Kidney (tissue), 14 donors: ENCODE data around the gene ECHDC3. TPM values are rescaled to one million over a fixed set of nuclear protein-coding genes. Genes with fewer than 3 reads are reported as not detected.

Source experiments
- DNase-seq, 5 donors: peaks; one replicate each; pipeline ENCODE4 v3.0.0-alpha.2; 2013 to 2020
- FAIRE-seq: peaks from 2 replicates; lab custom pipeline; 2012; peaks lifted over from hg19 to GRCh38; lab: Jason Lieb, UNC
- H3K27ac ChIP-seq, 2 donors: one replicate each; pipeline ENCODE4 v1.7.0; 2013; ENCODE audit warnings: low read depth in 2 of 2, low read length in 2 of 2, inconsistent platforms in 1 of 2
- H3K27me3 ChIP-seq: one replicate; pipeline ENCODE4 v1.7.1; 2013; ENCODE audit warnings: low read length, inconsistent platforms; ENCODE audit not compliant: control insufficient read depth, insufficient read depth
- H3K36me3 ChIP-seq, 3 donors: one replicate each; pipeline versions ENCODE4 v1.7.0 to v1.7.1; 2013; ENCODE audit warnings: low read length in 3 of 3, control low read depth in 1 of 3, inconsistent platforms in 1 of 3; ENCODE audit not compliant: insufficient read depth in 3 of 3, control insufficient read depth in 2 of 3
- H3K4me1 ChIP-seq, 3 donors: one replicate each; pipeline versions ENCODE4 v1.7.0 to v1.7.1; 2013; ENCODE audit warnings: low read length in 3 of 3, inconsistent platforms in 1 of 3, low read depth in 1 of 3; ENCODE audit not compliant: control insufficient read depth in 2 of 3, insufficient read depth in 2 of 3
- H3K4me3 ChIP-seq, 3 donors: one replicate each; pipeline versions ENCODE4 v1.7.0 to v1.8.1; 2013; ENCODE audit warnings: low read length in 3 of 3, control low read depth in 1 of 3, inconsistent platforms in 1 of 3
- H3K9ac ChIP-seq, 3 donors: one replicate each; pipeline versions ENCODE4 v1.7.0 to v1.7.1; 2013; ENCODE audit warnings: low read length in 3 of 3, control low read depth in 1 of 3, inconsistent platforms in 1 of 3
- H3K9me3 ChIP-seq, 3 donors: one replicate each; pipeline versions ENCODE4 v1.7.0 to v1.7.1; 2013; ENCODE audit warnings: low read length in 3 of 3, control low read depth in 1 of 3, inconsistent platforms in 1 of 3; ENCODE audit not compliant: control insufficient read depth in 2 of 3, insufficient read depth in 1 of 3
- intact Hi-C: fragments of 100-400 bp; cut with DNase I; formaldehyde crosslinking; loops from one replicate; pipeline ENCODE4 v1.11.1; 2022
- polyA plus RNA-seq: library from polyadenylated mRNA; stranded (reverse); fragments of 350-450 nt; fragmentation: Illumina TruSeq; extraction: RNeasy Lipid Tissue Mini Kit (QIAGEN cat#74804); gene quantifications from one replicate; pipeline ENCODE4 v1.2.3, GENCODE V29; 2014; ENCODE audit warnings: low read depth, low replicate concordance; ENCODE audit not compliant: insufficient read depth
- total RNA-seq: library from RNA; stranded (reverse); fragmentation: NEBNext Ultra II Directional; extraction: Animal tissue kit (Norgen Biotek cat#: 25700); gene quantifications from one replicate; pipeline ENCODE4 v1.2.1, GENCODE V29; 2021
- TF ChIP-seq, protein P1 (sequence below): IDR thresholded peaks from 3 replicates; pipeline ENCODE4 v1.5.1; 2012; ENCODE audit warnings: mild to moderate bottlenecking, moderate library complexity, borderline replicate concordance; ENCODE audit not compliant: insufficient read depth; ENCODE audit errors: extremely low read depth
- donor health status: control.
- donor health status: control.
- donor health status: control.
- donor health status: control.
- donor health status: control.
- donor health status: DM: yes; HTN: yes; CAD: no.
- donor health status: Normal renal cell carcinoma (clear cell type).

ECHDC3 gene
- total and polyA plus RNA-seq, 2 donors from 2014 or later, result 32.4 to 132 TPM

DNA sequence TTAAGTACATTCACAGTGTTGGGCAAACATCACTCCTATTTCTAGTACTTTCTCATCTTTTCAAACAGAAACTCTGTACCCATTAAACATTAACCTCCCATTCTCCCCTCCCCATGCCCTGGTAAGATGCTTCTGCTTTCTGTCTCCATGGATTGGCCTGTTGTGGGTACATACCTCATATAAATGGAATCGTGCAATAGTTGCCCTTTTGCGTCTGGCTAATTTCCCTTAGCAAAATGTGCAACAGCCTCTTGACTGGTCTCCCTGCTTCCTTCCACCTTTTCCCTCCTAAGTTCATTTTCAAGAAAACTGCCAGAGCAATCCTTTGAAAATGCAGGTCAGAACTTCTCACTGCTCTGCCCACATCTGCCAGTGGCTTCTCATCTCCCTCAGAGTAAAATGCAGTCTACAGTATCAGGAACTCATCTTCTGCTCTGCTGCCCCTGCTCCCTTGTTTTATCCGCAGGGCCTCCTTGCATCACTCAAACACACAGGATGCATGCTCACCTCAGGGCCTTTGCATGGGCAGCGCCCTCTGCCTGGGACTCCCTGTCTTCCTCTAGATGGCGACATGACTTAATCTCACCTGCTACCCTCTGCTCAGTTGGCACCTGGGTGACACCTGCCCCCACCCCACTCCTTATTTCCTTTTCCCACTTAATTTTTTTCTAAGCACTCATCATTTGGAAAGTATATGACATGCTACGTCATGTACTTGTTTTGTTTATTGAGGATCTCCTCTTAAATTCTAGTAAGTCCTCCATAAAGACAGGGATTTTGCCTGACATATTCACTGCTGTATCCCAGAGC, 44.3 kb upstream of the ECHDC3 start:
- H3K9me3 ChIP-seq, result no peaks in the 10 kb centered on the region
- intact Hi-C loops, result no loop called here
- H3K27ac ChIP-seq, result no peak overlapping the region
- H3K4me3 ChIP-seq, result no peak overlapping the region
- peaks cover 0 to 10% (median 0%) of the 10 kb centered on the region in 3 donors for H3K4me1 ChIP-seq
- FAIRE-seq (no peak), DNase-seq (no peak)
- H3K9ac ChIP-seq, result no peak overlapping the region
- H3K36me3 ChIP-seq, result no peaks in the 10 kb centered on the region
- H3K27me3 ChIP-seq, result no peaks in the 10 kb centered on the region
- TF ChIP-seq, protein P1, sequence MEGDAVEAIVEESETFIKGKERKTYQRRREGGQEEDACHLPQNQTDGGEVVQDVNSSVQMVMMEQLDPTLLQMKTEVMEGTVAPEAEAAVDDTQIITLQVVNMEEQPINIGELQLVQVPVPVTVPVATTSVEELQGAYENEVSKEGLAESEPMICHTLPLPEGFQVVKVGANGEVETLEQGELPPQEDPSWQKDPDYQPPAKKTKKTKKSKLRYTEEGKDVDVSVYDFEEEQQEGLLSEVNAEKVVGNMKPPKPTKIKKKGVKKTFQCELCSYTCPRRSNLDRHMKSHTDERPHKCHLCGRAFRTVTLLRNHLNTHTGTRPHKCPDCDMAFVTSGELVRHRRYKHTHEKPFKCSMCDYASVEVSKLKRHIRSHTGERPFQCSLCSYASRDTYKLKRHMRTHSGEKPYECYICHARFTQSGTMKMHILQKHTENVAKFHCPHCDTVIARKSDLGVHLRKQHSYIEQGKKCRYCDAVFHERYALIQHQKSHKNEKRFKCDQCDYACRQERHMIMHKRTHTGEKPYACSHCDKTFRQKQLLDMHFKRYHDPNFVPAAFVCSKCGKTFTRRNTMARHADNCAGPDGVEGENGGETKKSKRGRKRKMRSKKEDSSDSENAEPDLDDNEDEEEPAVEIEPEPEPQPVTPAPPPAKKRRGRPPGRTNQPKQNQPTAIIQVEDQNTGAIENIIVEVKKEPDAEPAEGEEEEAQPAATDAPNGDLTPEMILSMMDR, result no peak

DNA sequence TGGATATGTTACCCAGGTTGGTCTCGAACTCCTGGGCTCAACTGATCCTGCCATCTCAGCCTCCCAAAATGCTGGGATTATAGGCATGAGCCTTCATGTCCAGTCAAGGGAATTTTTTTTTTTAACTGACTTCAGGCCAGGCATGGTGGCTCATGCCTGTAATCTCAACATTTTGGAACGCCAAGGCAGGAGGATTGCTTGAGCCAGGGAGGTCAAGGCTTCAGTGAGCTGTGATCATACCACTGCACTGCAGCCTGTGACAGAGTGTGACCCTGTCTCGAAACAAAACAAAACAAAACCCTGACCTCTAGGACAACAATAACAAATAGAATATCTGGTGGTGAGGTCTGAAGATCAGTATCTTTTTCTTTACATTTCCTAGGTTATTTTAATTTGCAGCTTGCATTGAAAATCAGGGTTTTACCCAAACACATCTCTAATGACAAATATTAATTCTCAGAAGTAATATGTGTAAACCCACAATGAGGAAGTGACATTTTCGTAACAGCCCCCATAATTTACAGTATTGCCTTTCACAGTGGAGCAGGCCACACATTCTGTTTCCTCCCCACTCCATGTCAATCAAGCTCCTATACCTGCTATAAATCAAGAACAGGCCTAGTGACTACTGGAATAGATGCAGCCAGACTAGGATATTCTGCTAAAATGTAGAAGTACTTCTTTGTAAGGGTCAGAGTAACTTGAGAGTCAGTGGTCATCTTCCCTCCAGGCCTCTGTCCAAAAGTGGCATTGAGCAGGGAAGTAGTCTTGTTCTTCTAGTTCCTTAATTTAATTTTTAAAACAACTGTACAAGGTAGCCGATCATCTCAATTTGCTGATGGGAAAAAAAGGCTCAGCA, 43.3 kb upstream of the ECHDC3 start:
- Histone ChIP-seq H3K9ac (no peak overlapping the region), H3K4me1 (peaks cover 0 to 10% (median 0%) of the 10 kb centered on the region in 3 donors), H3K9me3 (no peaks in the 10 kb centered on the region), H3K27me3 (no peaks in the 10 kb centered on the region), H3K4me3 (no peak overlapping the region), H3K36me3 (no peaks in the 10 kb centered on the region), H3K27ac (no peak overlapping the region)
- DNase-seq (peak in 1 of 5 donors; percentile 11), FAIRE-seq (no peak)
- TF ChIP-seq, protein P1, result no peak
- intact Hi-C loops, result no loop called here

GRCh38 chr10:11699550-11700097, 42.6 kb upstream of the ECHDC3 start:
- no peaks in the 10 kb centered on the region for H3K36me3 ChIP-seq
- no peak overlapping the region for H3K4me3 ChIP-seq
- H3K4me1 ChIP-seq, result peaks cover 0 to 10% (median 0%) of the 10 kb centered on the region in 3 donors
- FAIRE-seq, result no peak
- H3K9me3 ChIP-seq, result no peaks in the 10 kb centered on the region
- no peak for DNase-seq
- intact Hi-C loops, result no loop called here
- no peaks in the 10 kb centered on the region for H3K27me3 ChIP-seq
- no peak overlapping the region for H3K27ac ChIP-seq
- TF ChIP-seq, protein P1, result no peak
- H3K9ac ChIP-seq, result no peak overlapping the region
